HG03103 (cell line): ENCODE results near the gene MBD3L2B.
"Not testable (repeated sequence)": the region's sequence is repeated elsewhere in the genome, so short reads cannot be mapped to it uniquely, and the experiment has no call there.

Experiments used
- ATAC-seq: cut with Tn5 transposase; IDR thresholded peaks from one replicate; pipeline ENCODE4 v1.9.1; 2021; ENCODE audit warnings: low read depth; ENCODE audit not compliant: unreplicated experiment

MBD3L2B gene

GRCh38 chr19:7021331-7021730 lies at the start of gene MBD3L2B:
Gene MBD3L2B (minus strand): TSS chr19:7021431. CDS start chr19:7021397, 34 bp downstream.
- ATAC-seq = not testable (repeated sequence)

- peak; percentile 8 for ATAC-seq
These were observed 48.6 kb upstream of the MBD3L2B start for GRCh38 chr19:7069904-7070226.

GRCh38 chr19:7069042-7069903 lies 48.0 kb upstream of the MBD3L2B start, which contains the start of gene ZNF557:
Gene ZNF557 (plus strand): TSS chr19:7069703. CDS start chr19:7075075, 5,372 bp downstream.
- ATAC-seq = peak; percentile 89

- no peak for ATAC-seq
These were observed 47.4 kb upstream of the MBD3L2B start for GRCh38 chr19:7068599-7068998.

GRCh38 chr19:7067716-7068115 lies 46.5 kb upstream of the MBD3L2B start:
- no peak for ATAC-seq

GRCh38 chr19:7067122-7067521 lies 45.9 kb upstream of the MBD3L2B start:
- not testable (repeated sequence) for ATAC-seq

- no peak for ATAC-seq
These were observed 42.7 kb upstream of the MBD3L2B start for GRCh38 chr19:7063764-7064418.

GRCh38 chr19:7063339-7063738 lies 42.1 kb upstream of the MBD3L2B start:
- ATAC-seq = no peak

- ATAC-seq = not testable (repeated sequence)
These were observed 38.7 kb upstream of the MBD3L2B start for GRCh38 chr19:7059977-7060376.

- not testable (repeated sequence) for ATAC-seq
These were observed 37.3 kb upstream of the MBD3L2B start, which contains the start of gene MBD3L3 for GRCh38 chr19:7058576-7058975. Gene MBD3L3 (minus strand): TSS chr19:7058676. CDS start chr19:7058605, 71 bp downstream.

- not testable (repeated sequence) for ATAC-seq
These were observed 35.1 kb upstream of the MBD3L2B start for GRCh38 chr19:7056371-7056770.

- not testable (repeated sequence) for ATAC-seq
These were observed 34.4 kb upstream of the MBD3L2B start for GRCh38 chr19:7055679-7056078.

GRCh38 chr19:7054635-7055368 lies 33.6 kb upstream of the MBD3L2B start:
- ATAC-seq = not testable (repeated sequence)

GRCh38 chr19:7052896-7053295 lies 31.7 kb upstream of the MBD3L2B start:
- not testable (repeated sequence) for ATAC-seq

- ATAC-seq = not testable (repeated sequence)
These were observed 30.2 kb upstream of the MBD3L2B start for GRCh38 chr19:7051421-7051820.

GRCh38 chr19:7049021-7049420 lies 27.8 kb upstream of the MBD3L2B start, which contains the start of gene MBD3L2:
Gene MBD3L2 (plus strand): TSS chr19:7049321. CDS start chr19:7049374, 53 bp downstream.
- ATAC-seq = not testable (repeated sequence)

- ATAC-seq = not testable (repeated sequence)
These were observed 20.3 kb upstream of the MBD3L2B start for GRCh38 chr19:7041563-7041962.

- ATAC-seq = not testable (repeated sequence)
These were observed 18.8 kb upstream of the MBD3L2B start, which contains the start of gene MBD3L4 for GRCh38 chr19:7040079-7040478. Gene MBD3L4 (minus strand): TSS chr19:7040179. CDS start chr19:7040144, 35 bp downstream.

GRCh38 chr19:7030278-7030677 lies 9.0 kb upstream of the MBD3L2B start, which contains the start of gene MBD3L5:
Gene MBD3L5 (plus strand): TSS chr19:7030578. CDS start chr19:7030612, 34 bp downstream.
- not testable (repeated sequence) for ATAC-seq

GRCh38 chr19:7028790-7029189 lies 7.6 kb upstream of the MBD3L2B start:
- not testable (repeated sequence) for ATAC-seq
